GM10847 (cell line): Measurements from ENCODE around the gene CD200.

ENCODE experiments used
- POLR2A ChIP-seq: IDR thresholded peaks from 2 replicates; pipeline ENCODE4 v1.6.1; 2011; ENCODE audit not compliant: insufficient read length; ENCODE audit errors: extremely low read depth

Gene CD200

GRCh38 chr3:112365636-112366035 lies 32.7 kb downstream of the CD200 start:
- TF ChIP-seq POLR2A: no peak

GRCh38 chr3:112366522-112366921 lies 33.6 kb downstream of the CD200 start:
- TF ChIP-seq POLR2A: no peak

DNA sequence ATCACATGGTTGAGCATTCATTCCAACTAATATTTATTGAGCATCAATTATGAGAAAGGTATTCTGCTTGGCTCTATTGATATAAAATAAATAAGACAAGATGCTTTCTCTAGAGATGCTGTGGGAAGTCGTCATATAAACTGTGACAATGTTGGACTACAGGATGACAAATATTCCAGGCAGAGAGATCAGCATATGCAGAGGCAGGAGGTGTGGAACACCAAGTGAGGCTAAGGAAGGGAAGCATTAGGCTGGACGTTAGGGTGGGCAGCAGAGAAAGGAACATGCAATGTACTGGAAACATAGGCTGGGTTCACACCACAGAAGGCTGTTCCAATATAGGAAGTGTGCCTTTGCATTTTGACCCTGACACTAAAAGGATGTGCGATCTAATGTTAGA lies 38.6 kb downstream of the CD200 start:
- no peak for TF ChIP-seq POLR2A

- no peak for TF ChIP-seq POLR2A
Measured at GRCh38 chr3:112372396-112372795, 39.4 kb downstream of the CD200 start.

DNA sequence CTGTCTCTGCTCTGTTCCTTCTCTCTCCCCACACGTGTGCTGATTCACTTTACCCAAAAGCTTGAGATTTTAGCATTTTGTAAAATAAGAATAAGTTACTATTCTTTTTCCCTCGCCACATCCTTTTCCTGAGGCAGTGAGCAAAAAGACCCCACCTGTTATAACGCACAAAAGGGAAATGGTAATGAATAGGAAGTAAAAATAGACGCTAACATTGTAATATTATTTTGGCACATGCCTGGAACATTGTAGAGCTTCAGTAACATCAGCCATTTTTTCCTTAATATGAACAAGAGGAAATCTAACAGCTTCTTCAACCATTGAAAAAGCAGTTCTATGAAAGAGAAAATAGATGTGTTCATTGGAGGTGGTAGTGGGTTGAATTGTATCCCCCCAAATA lies 40.5 kb downstream of the CD200 start:
- TF ChIP-seq POLR2A: no peak

GRCh38 chr3:112373924-112374323 lies 41.0 kb downstream of the CD200 start:
- TF ChIP-seq POLR2A: no peak

DNA sequence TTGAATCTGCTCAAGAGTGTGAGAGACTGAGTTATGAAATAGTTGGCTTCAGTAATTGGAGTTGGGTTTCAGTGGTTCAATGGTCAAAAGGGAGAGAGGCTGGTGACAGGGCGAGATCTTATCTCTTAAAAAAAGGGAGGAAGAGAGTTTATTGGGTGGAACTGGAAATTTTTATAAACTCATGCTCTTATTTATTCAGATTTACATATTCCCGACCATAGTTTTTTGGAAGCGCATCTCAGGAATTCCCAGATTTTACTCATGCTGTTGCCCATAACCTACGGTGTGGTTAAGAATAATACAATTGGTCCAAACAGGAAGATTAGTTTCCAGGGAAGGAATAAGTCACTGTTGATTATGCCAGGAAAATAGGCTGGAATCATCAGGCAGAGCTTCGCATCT lies 41.4 kb downstream of the CD200 start:
- TF ChIP-seq POLR2A: no peak

GRCh38 chr3:112375117-112375516 lies 42.2 kb downstream of the CD200 start:
- no peak for TF ChIP-seq POLR2A

DNA sequence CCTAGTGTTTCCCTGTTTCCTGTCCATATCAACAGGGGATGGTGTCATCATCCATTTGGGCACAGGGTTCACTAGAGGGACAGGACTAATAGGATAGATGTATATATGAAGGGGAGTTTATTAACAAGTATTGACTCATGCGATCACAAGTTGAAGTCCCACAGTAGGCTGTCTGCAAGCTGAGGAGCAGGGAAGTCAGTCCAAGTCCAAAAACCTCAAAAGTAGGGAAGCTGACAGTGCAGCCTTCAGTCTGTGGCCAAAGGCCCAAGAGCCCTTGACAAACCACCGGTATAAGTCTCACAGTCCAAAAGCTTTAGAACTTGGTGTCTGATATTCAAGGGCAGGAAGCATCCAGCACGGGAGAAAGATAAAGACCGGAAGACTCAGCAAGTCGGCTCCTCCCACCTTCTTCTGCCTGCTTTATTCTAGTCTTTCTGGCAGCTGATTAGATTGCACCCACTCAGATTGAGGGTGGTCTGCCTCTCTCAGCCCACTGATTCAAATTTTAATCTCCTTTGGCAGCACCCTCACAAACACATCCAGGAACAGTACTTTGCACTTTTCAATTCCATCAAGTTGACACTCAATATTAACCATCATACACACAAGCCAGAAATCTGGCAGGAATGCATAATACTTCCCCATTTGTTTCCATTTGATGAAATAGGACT lies 43.4 kb downstream of the CD200 start:
- no peak for TF ChIP-seq POLR2A

GRCh38 chr3:112376992-112377391 lies 44.0 kb downstream of the CD200 start:
- TF ChIP-seq POLR2A: no peak

GRCh38 chr3:112377568-112378071 lies 44.7 kb downstream of the CD200 start:
- no peak for TF ChIP-seq POLR2A

- no peak for TF ChIP-seq POLR2A
Measured at GRCh38 chr3:112379020-112379690, 46.2 kb downstream of the CD200 start.

- no peak for TF ChIP-seq POLR2A
Measured at GRCh38 chr3:112381673-112382542, 49.0 kb downstream of the CD200 start.

- no peak for TF ChIP-seq POLR2A
Measured at GRCh38 chr3:112382543-112383160, 49.7 kb downstream of the CD200 start.

- no peak for TF ChIP-seq POLR2A
Measured at GRCh38 chr3:112384769-112385168, 51.8 kb downstream of the CD200 start.
